ENCODE data around the gene HIBCH. TPM values are rescaled to one million over a fixed set of nuclear protein-coding genes. Genes with fewer than 3 reads are reported as not detected.
A peak's percentile ranks its signal among the peaks of the same experiment; 100 is the strongest.

Gene HIBCH
- total and polyA plus RNA-seq, 2 of the 13 experiments (the other 11 are each of a cell fraction or from before 2014, with no cell fraction given), result 18.8 to 49.5 TPM

DNA sequence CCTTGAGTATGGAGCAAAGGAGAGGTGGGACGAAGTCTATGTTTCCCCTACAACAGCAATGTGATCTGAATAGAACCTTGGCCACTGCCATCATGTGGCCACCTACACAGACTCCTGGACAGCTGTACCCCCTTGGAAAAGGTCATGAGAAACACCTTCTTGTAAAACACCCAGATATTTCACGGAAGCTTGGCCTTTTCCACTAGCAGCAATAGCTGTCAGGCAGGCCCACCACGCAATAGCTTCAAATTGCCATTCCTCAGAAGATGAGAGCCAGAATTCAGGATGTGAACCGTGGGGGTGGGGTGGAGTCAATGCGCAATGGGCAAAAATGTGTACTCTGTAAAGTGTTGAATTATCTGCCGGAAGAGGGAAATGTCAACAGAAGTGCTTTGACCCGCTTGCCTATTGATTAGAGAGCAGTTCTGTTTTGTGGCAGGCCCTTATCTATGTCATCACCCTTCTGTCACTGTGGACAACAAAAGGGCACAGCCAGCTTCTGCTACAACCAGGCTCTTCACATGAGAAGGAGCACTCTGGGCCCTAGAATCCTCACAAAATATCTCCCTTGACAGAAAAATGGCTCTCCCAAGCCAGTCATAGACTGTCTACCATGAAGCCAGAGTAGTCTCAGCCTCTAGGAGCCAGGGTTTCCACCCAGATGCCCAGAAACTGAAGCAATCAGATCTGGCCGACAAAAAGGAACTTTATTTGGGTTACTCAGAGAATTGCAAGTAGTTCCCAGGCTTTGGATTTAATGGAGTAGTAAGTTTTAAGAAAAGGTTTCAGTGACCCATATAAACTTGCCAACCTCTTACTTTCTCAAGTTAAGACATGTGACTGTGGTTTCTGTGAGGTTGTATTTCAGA, 33.3 kb upstream of the HIBCH start (continued):
- TF ChIP-seq HOXA5 (CRISPR knock-in tag; IDR thresholded peaks at IDR 0.05) (peak; percentile 90), ZNF841 (CRISPR knock-in tag; IDR thresholded peaks at IDR 0.05; ENCODE audit: borderline replicate concordance) (no peak), ARID2 (CRISPR knock-in tag; IDR thresholded peaks at IDR 0.05; ENCODE audit: borderline replicate concordance) (peak; percentile 92; the same call in 1 of the 2 replicates), SMARCE1 (IDR thresholded peaks at IDR 0.05; ENCODE audit: borderline replicate concordance) (no peak), MAF1 (CRISPR knock-in tag; IDR thresholded peaks at IDR 0.05; ENCODE audit: borderline replicate concordance) (no peak), FOXK1 (CRISPR knock-in tag; IDR thresholded peaks at IDR 0.05; ENCODE audit: borderline replicate concordance, low read depth) (peak; percentile 93), ZNF160 (CRISPR knock-in tag; IDR thresholded peaks at IDR 0.05) (peak; percentile 82), ZNF773 (CRISPR knock-in tag; IDR thresholded peaks at IDR 0.05; ENCODE audit: borderline replicate concordance) (no peak), ZNF562 (CRISPR knock-in tag; IDR thresholded peaks at IDR 0.05; ENCODE audit: borderline replicate concordance) (no peak), NFKB2 (CRISPR knock-in tag; IDR thresholded peaks at IDR 0.05; ENCODE audit: borderline replicate concordance) (no peak), EZH2 (conservative IDR thresholded peaks at IDR 0.05; ENCODE audit: low read depth, low read length) (no peak), ATF7 (IDR thresholded peaks at IDR 0.05) (peak; percentile 52), ATF7 (CRISPR knock-in tag; IDR thresholded peaks at IDR 0.05) (peak; percentile 93), MATR3 (CRISPR knock-in tag; IDR thresholded peaks at IDR 0.05) (no peak), ZNF788 (CRISPR knock-in tag; IDR thresholded peaks at IDR 0.05; ENCODE audit: borderline replicate concordance) (peak; percentile 96; the same call in 1 of the 2 replicates), MTF1 (CRISPR knock-in tag; IDR thresholded peaks at IDR 0.05) (no peak), ZNF234 (CRISPR knock-in tag; conservative IDR thresholded peaks at IDR 0.05) (no peak), ZNF501 (CRISPR knock-in tag; IDR thresholded peaks at IDR 0.05) (peak; percentile 99), THYN1 (CRISPR knock-in tag; IDR thresholded peaks at IDR 0.05; ENCODE audit: borderline replicate concordance, low read depth) (no peak)
- TF ChIP-seq, protein P1, sequence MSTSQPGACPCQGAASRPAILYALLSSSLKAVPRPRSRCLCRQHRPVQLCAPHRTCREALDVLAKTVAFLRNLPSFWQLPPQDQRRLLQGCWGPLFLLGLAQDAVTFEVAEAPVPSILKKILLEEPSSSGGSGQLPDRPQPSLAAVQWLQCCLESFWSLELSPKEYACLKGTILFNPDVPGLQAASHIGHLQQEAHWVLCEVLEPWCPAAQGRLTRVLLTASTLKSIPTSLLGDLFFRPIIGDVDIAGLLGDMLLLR (CRISPR knock-in tag; IDR thresholded peaks at IDR 0.05), result no peak
- TF ChIP-seq, protein P2, sequence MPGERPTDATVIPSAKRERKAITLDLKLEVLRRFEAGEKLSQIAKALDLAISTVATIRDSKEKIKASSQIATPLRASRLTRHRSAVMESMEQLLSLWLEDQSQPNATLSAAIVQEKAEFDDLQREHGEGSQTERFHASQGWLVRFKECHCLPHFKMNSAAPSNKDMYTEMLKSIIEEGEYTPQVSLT (CRISPR knock-in tag; IDR thresholded peaks at IDR 0.05; ENCODE audit: borderline replicate concordance, low read depth), result no peak
- TF ChIP-seq, protein P3, sequence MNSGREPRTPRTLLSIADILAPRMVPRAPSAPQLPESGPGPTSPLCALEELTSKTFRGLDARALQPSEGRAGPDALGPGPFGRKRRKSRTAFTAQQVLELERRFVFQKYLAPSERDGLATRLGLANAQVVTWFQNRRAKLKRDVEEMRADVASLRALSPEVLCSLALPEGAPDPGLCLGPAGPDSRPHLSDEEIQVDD (CRISPR knock-in tag; IDR thresholded peaks at IDR 0.05; ENCODE audit: borderline replicate concordance), result no peak
- TF ChIP-seq, protein P4, sequence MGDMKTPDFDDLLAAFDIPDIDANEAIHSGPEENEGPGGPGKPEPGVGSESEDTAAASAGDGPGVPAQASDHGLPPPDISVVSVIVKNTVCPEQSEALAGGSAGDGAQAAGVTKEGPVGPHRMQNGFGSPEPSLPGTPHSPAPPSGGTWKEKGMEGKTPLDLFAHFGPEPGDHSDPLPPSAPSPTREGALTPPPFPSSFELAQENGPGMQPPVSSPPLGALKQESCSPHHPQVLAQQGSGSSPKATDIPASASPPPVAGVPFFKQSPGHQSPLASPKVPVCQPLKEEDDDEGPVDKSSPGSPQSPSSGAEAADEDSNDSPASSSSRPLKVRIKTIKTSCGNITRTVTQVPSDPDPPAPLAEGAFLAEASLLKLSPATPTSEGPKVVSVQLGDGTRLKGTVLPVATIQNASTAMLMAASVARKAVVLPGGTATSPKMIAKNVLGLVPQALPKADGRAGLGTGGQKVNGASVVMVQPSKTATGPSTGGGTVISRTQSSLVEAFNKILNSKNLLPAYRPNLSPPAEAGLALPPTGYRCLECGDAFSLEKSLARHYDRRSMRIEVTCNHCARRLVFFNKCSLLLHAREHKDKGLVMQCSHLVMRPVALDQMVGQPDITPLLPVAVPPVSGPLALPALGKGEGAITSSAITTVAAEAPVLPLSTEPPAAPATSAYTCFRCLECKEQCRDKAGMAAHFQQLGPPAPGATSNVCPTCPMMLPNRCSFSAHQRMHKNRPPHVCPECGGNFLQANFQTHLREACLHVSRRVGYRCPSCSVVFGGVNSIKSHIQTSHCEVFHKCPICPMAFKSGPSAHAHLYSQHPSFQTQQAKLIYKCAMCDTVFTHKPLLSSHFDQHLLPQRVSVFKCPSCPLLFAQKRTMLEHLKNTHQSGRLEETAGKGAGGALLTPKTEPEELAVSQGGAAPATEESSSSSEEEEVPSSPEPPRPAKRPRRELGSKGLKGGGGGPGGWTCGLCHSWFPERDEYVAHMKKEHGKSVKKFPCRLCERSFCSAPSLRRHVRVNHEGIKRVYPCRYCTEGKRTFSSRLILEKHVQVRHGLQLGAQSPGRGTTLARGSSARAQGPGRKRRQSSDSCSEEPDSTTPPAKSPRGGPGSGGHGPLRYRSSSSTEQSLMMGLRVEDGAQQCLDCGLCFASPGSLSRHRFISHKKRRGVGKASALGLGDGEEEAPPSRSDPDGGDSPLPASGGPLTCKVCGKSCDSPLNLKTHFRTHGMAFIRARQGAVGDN (CRISPR knock-in tag; IDR thresholded peaks at IDR 0.05), result peak; percentile 45; the same call in 1 of the 2 replicates
- TF ChIP-seq, protein P5, sequence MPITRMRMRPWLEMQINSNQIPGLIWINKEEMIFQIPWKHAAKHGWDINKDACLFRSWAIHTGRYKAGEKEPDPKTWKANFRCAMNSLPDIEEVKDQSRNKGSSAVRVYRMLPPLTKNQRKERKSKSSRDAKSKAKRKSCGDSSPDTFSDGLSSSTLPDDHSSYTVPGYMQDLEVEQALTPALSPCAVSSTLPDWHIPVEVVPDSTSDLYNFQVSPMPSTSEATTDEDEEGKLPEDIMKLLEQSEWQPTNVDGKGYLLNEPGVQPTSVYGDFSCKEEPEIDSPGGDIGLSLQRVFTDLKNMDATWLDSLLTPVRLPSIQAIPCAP (CRISPR knock-in tag; IDR thresholded peaks at IDR 0.05; ENCODE audit: low read depth), result peak; percentile 86; the same call in 1 of the 2 replicates
